DND-41 (cell line): Measurements from ENCODE around the gene N4BP2.

Experiments used
- ATAC-seq: fragments of 200-7000 bp; cut with Tn5 transposase; 3 replicates; pipeline ENCODE4 v1.9.1; 2021; ENCODE audit warnings: low read depth; ENCODE audit not compliant: insufficient read depth
- DNase-seq: peaks from one replicate; pipeline ENCODE4 v3.0.0-alpha.2; 2020
- H2AFZ ChIP-seq: 2 replicates; pipeline ENCODE4 v1.6.0; 2012; ENCODE audit warnings: low read depth, low read length
- H3K27ac ChIP-seq: 2 replicates; pipeline ENCODE4 v1.5.1; 2012; ENCODE audit warnings: low read length, inconsistent platforms
- H3K27me3 ChIP-seq: fragments of 200-600 bp; sonication (generic); 2 replicates; pipeline ENCODE4 v1.6.0; 2012; ENCODE audit warnings: low read length, mild to moderate bottlenecking, inconsistent platforms; ENCODE audit not compliant: insufficient read depth, poor library complexity
- H3K36me3 ChIP-seq: 2 replicates; pipeline ENCODE4 v1.5.1; 2012; ENCODE audit warnings: low read length, inconsistent platforms; ENCODE audit not compliant: insufficient read depth
- H3K4me1 ChIP-seq: 2 replicates; pipeline ENCODE4 v1.5.1; 2012; ENCODE audit warnings: mild to moderate bottlenecking, low read length; ENCODE audit not compliant: insufficient read depth
- H3K4me2 ChIP-seq: 2 replicates; pipeline ENCODE4 v1.6.0; 2012; ENCODE audit warnings: mild to moderate bottlenecking, moderate library complexity, low read length, inconsistent platforms; ENCODE audit not compliant: insufficient read depth
- H3K4me3 ChIP-seq, 2 experiments: fragments of 200-600 bp in 1 of 2; shearing (Covaris generic) in 1 of 2; 2 replicates each; pipeline ENCODE4 v1.5.1; 2012 to 2016; ENCODE audit warnings: inconsistent platforms in 2 of 2, low read length in 2 of 2, mild to moderate bottlenecking in 2 of 2, low read depth in 1 of 2, moderate library complexity in 1 of 2
- H3K79me2 ChIP-seq: 2 replicates; pipeline ENCODE4 v1.6.0; 2012; ENCODE audit warnings: low read length, inconsistent platforms; ENCODE audit not compliant: insufficient read depth
- H3K9ac ChIP-seq: 2 replicates; pipeline ENCODE4 v1.6.0; 2012; ENCODE audit warnings: low read depth, mild to moderate bottlenecking, inconsistent platforms, low read length, moderate library complexity
- H3K9me3 ChIP-seq: 2 replicates; pipeline ENCODE4 v1.5.1; 2012; ENCODE audit warnings: low read length, moderate library complexity, mild to moderate bottlenecking, inconsistent platforms; ENCODE audit not compliant: insufficient read depth, severe bottlenecking
- H4K20me1 ChIP-seq: 2 replicates; pipeline ENCODE4 v1.6.0; 2012; ENCODE audit warnings: low read length; ENCODE audit not compliant: insufficient read depth
- EZH2 ChIP-seq: IDR thresholded peaks from 3 replicates; pipeline ENCODE4 v1.6.1; 2012; ENCODE audit warnings: borderline replicate concordance, low read depth, mild to moderate bottlenecking, moderate library complexity, low read length, inconsistent platforms; ENCODE audit not compliant: severe bottlenecking
- TF ChIP-seq, protein P1 (sequence below): IDR thresholded peaks from 2 replicates; pipeline ENCODE4 v1.5.1; 2012; ENCODE audit warnings: borderline replicate concordance, low read length, moderate library complexity, mild to moderate bottlenecking; ENCODE audit not compliant: poor library complexity, severe bottlenecking; ENCODE audit errors: extremely low read depth

The N4BP2 gene

DNA sequence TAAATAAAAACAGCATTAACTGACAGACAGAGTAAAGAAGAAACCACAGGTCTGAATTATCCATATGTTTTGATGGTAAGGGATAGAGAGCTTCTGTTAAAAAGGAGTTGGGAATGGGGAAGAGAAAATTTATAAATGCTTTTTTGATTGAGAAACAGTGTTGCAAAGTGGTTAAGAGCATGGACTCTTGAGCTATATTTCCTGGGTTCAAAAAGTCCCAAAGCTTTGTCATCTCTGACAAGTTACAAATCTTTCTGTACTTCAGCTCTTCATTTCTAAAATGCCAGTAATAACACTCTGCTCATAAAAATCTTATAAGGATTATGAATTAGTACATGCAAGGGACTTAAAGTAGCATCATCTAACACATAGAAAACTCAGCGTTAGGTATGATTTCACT, 62.2 kb downstream of the N4BP2 start:
- no peak overlapping the region for H3K4me3 ChIP-seq
- TF ChIP-seq, protein P1, sequence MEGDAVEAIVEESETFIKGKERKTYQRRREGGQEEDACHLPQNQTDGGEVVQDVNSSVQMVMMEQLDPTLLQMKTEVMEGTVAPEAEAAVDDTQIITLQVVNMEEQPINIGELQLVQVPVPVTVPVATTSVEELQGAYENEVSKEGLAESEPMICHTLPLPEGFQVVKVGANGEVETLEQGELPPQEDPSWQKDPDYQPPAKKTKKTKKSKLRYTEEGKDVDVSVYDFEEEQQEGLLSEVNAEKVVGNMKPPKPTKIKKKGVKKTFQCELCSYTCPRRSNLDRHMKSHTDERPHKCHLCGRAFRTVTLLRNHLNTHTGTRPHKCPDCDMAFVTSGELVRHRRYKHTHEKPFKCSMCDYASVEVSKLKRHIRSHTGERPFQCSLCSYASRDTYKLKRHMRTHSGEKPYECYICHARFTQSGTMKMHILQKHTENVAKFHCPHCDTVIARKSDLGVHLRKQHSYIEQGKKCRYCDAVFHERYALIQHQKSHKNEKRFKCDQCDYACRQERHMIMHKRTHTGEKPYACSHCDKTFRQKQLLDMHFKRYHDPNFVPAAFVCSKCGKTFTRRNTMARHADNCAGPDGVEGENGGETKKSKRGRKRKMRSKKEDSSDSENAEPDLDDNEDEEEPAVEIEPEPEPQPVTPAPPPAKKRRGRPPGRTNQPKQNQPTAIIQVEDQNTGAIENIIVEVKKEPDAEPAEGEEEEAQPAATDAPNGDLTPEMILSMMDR, result no peak
- no peak for TF ChIP-seq EZH2
- no peak overlapping the region for H2AFZ ChIP-seq
- H3K4me2 ChIP-seq, result no peak overlapping the region
- ATAC-seq (no peak), DNase-seq (no peak)
- no peak overlapping the region for H3K27ac ChIP-seq
- no peaks in the 10 kb centered on the region for H4K20me1 ChIP-seq
- no peak overlapping the region for H3K9ac ChIP-seq
- H3K79me2 ChIP-seq, result peaks cover 3% of the 10 kb centered on the region; the same call in 1 of the 2 replicates
- peaks cover under 1% of the 10 kb centered on the region; the same call in 1 of the 2 replicates for H3K4me1 ChIP-seq
- no peaks in the 10 kb centered on the region for H3K9me3 ChIP-seq
- no peaks in the 10 kb centered on the region for H3K27me3 ChIP-seq
- peaks cover 64% of the 10 kb centered on the region for H3K36me3 ChIP-seq

GRCh38 chr4:40119344-40119743, 62.7 kb downstream of the N4BP2 start:
- no peaks in the 10 kb centered on the region for H4K20me1 ChIP-seq
- H3K27me3 ChIP-seq, result no peaks in the 10 kb centered on the region
- H3K27ac ChIP-seq, result no peak overlapping the region
- H3K4me2 ChIP-seq, result no peak overlapping the region
- no peaks in the 10 kb centered on the region for H3K9me3 ChIP-seq
- H3K36me3 ChIP-seq, result peaks cover 62% of the 10 kb centered on the region
- no peak for TF ChIP-seq EZH2
- TF ChIP-seq, protein P1, result no peak
- H3K4me3 ChIP-seq, result no peak overlapping the region
- no peak for DNase-seq
- no peak overlapping the region for H3K9ac ChIP-seq
- H3K4me1 ChIP-seq, result peaks cover 6% of the 10 kb centered on the region
- no peak for ATAC-seq
- H2AFZ ChIP-seq, result no peak overlapping the region
- peaks cover 2% of the 10 kb centered on the region; the same call in 1 of the 2 replicates for H3K79me2 ChIP-seq

GRCh38 chr4:40121515-40121914, 64.9 kb downstream of the N4BP2 start:
- Histone ChIP-seq H2AFZ (no peak overlapping the region), H3K27ac (no peak overlapping the region), H3K79me2 (no peaks in the 10 kb centered on the region), H3K4me3 (no peak overlapping the region), H3K4me1 (peaks cover 16% of the 10 kb centered on the region), H3K4me2 (no peak overlapping the region), H3K27me3 (no peaks in the 10 kb centered on the region), H4K20me1 (0 out of 2 replicates have a peak, but pooled peaks cover 3% of the 10 kb centered on the region), H3K9me3 (no peaks in the 10 kb centered on the region), H3K36me3 (peaks cover 57% of the 10 kb centered on the region), H3K9ac (no peak overlapping the region)
- ATAC-seq (no peak), DNase-seq (no peak)
- TF ChIP-seq, protein P1, result no peak
- no peak for TF ChIP-seq EZH2

DNA sequence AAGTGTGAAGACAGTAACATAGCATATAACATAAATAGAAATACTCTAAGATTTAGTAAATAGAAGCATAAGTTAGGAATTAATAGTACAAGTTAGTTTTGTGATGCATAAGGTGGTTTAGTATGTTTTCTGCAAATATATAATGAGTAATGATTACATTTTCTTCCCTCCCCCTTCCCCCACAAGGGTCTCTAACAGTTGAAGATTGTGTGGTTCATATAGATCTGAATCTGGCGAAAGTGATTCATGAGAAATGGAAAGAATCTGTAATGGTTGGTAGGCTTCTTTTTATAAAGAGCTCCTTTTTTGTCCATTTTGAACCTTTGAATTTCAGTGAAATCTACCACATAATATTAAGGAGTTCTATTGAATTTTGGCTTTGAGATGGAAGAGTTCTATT, 66.3 kb downstream of the N4BP2 start:
- Histone ChIP-seq H3K27me3 (no peaks in the 10 kb centered on the region), H3K27ac (no peak overlapping the region), H2AFZ (no peak overlapping the region), H3K9me3 (no peaks in the 10 kb centered on the region), H3K79me2 (no peaks in the 10 kb centered on the region), H4K20me1 (0 out of 2 replicates have a peak, but pooled peaks cover 3% of the 10 kb centered on the region), H3K4me2 (no peak overlapping the region), H3K9ac (no peak overlapping the region), H3K4me3 (no peak overlapping the region), H3K4me1 (peaks cover 16% of the 10 kb centered on the region), H3K36me3 (peaks cover 53% of the 10 kb centered on the region)
- no peak for DNase-seq
- no peak for ATAC-seq
- TF ChIP-seq EZH2, result no peak
- TF ChIP-seq, protein P1, result no peak
